Thyroid gland (tissue), 4 donors: ENCODE results near the gene IBTK. TPM values are rescaled to one million over a fixed set of nuclear protein-coding genes. Genes with fewer than 3 reads are reported as not detected.
A peak's percentile ranks its signal among the peaks of the same experiment; 100 is the strongest.

Experiments
- DNase-seq, 2 donors: peaks; one replicate each; pipeline ENCODE4 v3.0.0-alpha.2; 2019
- H3K27ac ChIP-seq, 3 donors: fragments of 200-600 bp; sonication (generic); 1 replicate in 2 of 3; 2 replicates in 1 of 3; pipeline ENCODE4 v1.5.1; 2016 to 2019; ENCODE audit warnings: mild to moderate bottlenecking in 1 of 3, moderate library complexity in 1 of 3
- H3K27me3 ChIP-seq: fragments of 200-600 bp; sonication (generic); one replicate; pipeline ENCODE4 v1.5.1; 2019
- H3K36me3 ChIP-seq, 2 donors: fragments of 200-600 bp; sonication (generic); one replicate each; pipeline ENCODE4 v1.5.1; 2016 to 2019
- H3K4me1 ChIP-seq, 2 donors: fragments of 200-600 bp; sonication (generic); one replicate each; pipeline ENCODE4 v1.5.1; 2017 to 2019
- H3K4me3 ChIP-seq, 3 donors: fragments of 200-600 bp; sonication (generic); replicated peaks in 1 of 3; 1 replicate in 2 of 3; 2 replicates in 1 of 3; pipeline ENCODE4 v1.5.1; 2016; ENCODE audit warnings: mild to moderate bottlenecking in 1 of 3
- H3K9me3 ChIP-seq: fragments of 200-600 bp; sonication (generic); one replicate; pipeline ENCODE4 v1.5.1; 2017
- CTCF ChIP-seq, 6 experiments: fragments of 200-600 bp in 3 of 6; fragments of 450-650 bp in 3 of 6; sonication (generic) in 3 of 6; IDR thresholded peaks; one replicate each; pipeline ENCODE4 v1.5.1; 2016 to 2019; ENCODE audit warnings: antibody characterized with exemption in 6 of 6, mild to moderate bottlenecking in 2 of 6, inconsistent platforms in 1 of 6, moderate library complexity in 1 of 6
- POLR2A ChIP-seq, 2 donors: fragments of 450-650 bp; IDR thresholded peaks; one replicate each; pipeline ENCODE4 v1.6.1; 2017; ENCODE audit warnings: antibody characterized with exemption in 2 of 2, mild to moderate bottlenecking in 2 of 2, moderate library complexity in 1 of 2
- WGBS, 2 donors: methylation state at CpG; one replicate each; pipeline ENCODE4 v1.1.5; 2017; 5-methylcytosine and 5-hydroxymethylcytosine counted together
- intact Hi-C: fragments of 100-400 bp; cut with DNase I; formaldehyde crosslinking; loops from one replicate; pipeline ENCODE4 v1.15.1; 2023
- total RNA-seq, 4 donors: library from RNA; depleted of rRNA; stranded (reverse); fragments of >200 nt; gene quantifications; one replicate each; pipeline ENCODE4 v1.2.3, GENCODE V29; 2016

IBTK gene
- total RNA-seq, 4 donors from 2014 or later: 28.4 to 46.1 (median 38.3) TPM

- H3K4me3 ChIP-seq: peak overlapping the region in 1 of 3 donors; percentile 68
- intact Hi-C loops: no loop called here
Measured at GRCh38 chr6:82246370-82246769, 1.2 kb downstream of the IBTK start.

GRCh38 chr6:82245376-82245775, 2.2 kb downstream of the IBTK start:
- no peak overlapping the region for H3K4me3 ChIP-seq
- no peaks in the 10 kb centered on the region for H3K36me3 ChIP-seq
- 95 to 96% methylated on average over 4 of the region's 4 CpGs for WGBS, 2 donors
- intact Hi-C loops: no loop called here
- no peaks in the 10 kb centered on the region for H3K9me3 ChIP-seq
- no peak for DNase-seq
- H3K4me1 ChIP-seq: peaks cover 11 to 17% of the 10 kb centered on the region in 2 donors
- H3K27me3 ChIP-seq: no peaks in the 10 kb centered on the region
- H3K27ac ChIP-seq: no peak overlapping the region
- TF ChIP-seq POLR2A (IDR thresholded peaks at IDR 0.05): no peak
- TF ChIP-seq CTCF (IDR thresholded peaks at IDR 0.05): no peak

More at GRCh38 chr6:82246370-82246769, 1.2 kb downstream of the IBTK start:
- H3K4me1 ChIP-seq: peaks cover 10 to 17% of the 10 kb centered on the region in 2 donors
- DNase-seq: no peak
- TF ChIP-seq POLR2A (IDR thresholded peaks at IDR 0.05) (no peak), CTCF (IDR thresholded peaks at IDR 0.05) (no peak)
- no peaks in the 10 kb centered on the region for H3K36me3 ChIP-seq
- 90 to 94% methylated on average over 12 of the region's 12 CpGs for WGBS, 2 donors
- H3K27ac ChIP-seq: peak overlapping the region in 2 of 3 donors; percentile 90 to 97
- H3K9me3 ChIP-seq: no peaks in the 10 kb centered on the region
- H3K27me3 ChIP-seq: no peaks in the 10 kb centered on the region

- Histone ChIP-seq H3K9me3 (no peaks in the 10 kb centered on the region), H3K27me3 (no peaks in the 10 kb centered on the region), H3K4me3 (no peak overlapping the region), H3K36me3 (no peaks in the 10 kb centered on the region), H3K4me1 (peaks cover 16 to 17% of the 10 kb centered on the region in 2 donors), H3K27ac (no peak overlapping the region)
- DNase-seq: no peak
- WGBS, 2 donors: 86 to 88% methylated on average over 4 of the region's 4 CpGs
- TF ChIP-seq POLR2A (IDR thresholded peaks at IDR 0.05) (no peak), CTCF (IDR thresholded peaks at IDR 0.05) (no peak)
- intact Hi-C loops: no loop called here
Measured at GRCh38 chr6:82243884-82244283, 3.7 kb downstream of the IBTK start.

- TF ChIP-seq POLR2A (IDR thresholded peaks at IDR 0.05) (no peak), CTCF (IDR thresholded peaks at IDR 0.05) (no peak)
- no peaks in the 10 kb centered on the region for H3K36me3 ChIP-seq
- peak in 1 of 2 donors; percentile 8 for DNase-seq
- 46 to 53% methylated on average over 3 of the region's 3 CpGs for WGBS, 2 donors
- H3K27ac ChIP-seq: no peak overlapping the region
- intact Hi-C loops: no loop called here
- no peaks in the 10 kb centered on the region for H3K9me3 ChIP-seq
- H3K4me1 ChIP-seq: peaks cover 0 to 6% of the 10 kb centered on the region in 2 donors
- no peak overlapping the region for H3K4me3 ChIP-seq
- no peaks in the 10 kb centered on the region for H3K27me3 ChIP-seq
Measured at GRCh38 chr6:82240186-82240585, 7.4 kb downstream of the IBTK start.

GRCh38 chr6:82239597-82239996, 7.9 kb downstream of the IBTK start:
- DNase-seq: no peak
- Histone ChIP-seq H3K9me3 (no peaks in the 10 kb centered on the region), H3K4me3 (no peak overlapping the region), H3K27me3 (no peaks in the 10 kb centered on the region), H3K27ac (no peak overlapping the region), H3K36me3 (no peaks in the 10 kb centered on the region), H3K4me1 (peaks cover 0 to 6% of the 10 kb centered on the region in 2 donors)
- no peak for TF ChIP-seq CTCF (IDR thresholded peaks at IDR 0.05)
- intact Hi-C loops: no loop called here
- 97% methylated on average over 2 of the region's 2 CpGs for WGBS, 2 donors
